GM18870 (cell line): Measurements from ENCODE around the gene DBN1.

Experiments used
- ATAC-seq: cut with Tn5 transposase; IDR thresholded peaks from one replicate; pipeline ENCODE4 v1.9.1; 2021; ENCODE audit warnings: moderate library complexity; ENCODE audit not compliant: unreplicated experiment

DBN1 gene

DNA sequence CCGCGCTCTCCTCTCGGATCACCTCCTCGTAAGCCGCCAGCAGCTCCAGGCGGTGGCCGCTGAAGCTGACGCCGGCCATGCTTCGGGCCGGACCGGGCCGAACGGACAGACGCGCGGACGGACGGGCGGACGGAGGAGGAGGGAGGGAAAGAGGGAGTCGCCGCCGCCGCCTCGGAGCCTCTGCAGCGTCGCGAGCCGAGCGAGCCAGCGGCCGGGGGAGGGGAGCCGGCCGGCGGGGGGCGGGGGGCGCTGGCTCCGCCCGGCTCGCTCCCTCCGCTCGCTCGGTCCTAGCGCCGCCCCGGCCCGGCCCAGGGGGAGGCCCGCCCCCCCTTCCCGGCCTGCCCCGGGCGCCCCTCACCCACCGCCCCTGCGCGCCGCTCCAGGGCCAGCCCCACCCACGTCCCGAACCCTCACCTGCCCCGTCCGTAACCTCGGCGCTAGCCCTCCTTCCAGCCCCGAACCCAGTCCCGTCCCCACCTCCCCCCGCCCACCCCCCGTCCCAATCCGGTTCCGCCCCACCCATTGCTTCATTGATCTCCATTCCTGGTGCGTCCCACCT, at the start of gene DBN1:
TSS of gene DBN1 (minus strand) at position 192 of the 559 bp plus-strand sequence. CDS start at position 79, 113 bp downstream.
- no peak for ATAC-seq

DNA sequence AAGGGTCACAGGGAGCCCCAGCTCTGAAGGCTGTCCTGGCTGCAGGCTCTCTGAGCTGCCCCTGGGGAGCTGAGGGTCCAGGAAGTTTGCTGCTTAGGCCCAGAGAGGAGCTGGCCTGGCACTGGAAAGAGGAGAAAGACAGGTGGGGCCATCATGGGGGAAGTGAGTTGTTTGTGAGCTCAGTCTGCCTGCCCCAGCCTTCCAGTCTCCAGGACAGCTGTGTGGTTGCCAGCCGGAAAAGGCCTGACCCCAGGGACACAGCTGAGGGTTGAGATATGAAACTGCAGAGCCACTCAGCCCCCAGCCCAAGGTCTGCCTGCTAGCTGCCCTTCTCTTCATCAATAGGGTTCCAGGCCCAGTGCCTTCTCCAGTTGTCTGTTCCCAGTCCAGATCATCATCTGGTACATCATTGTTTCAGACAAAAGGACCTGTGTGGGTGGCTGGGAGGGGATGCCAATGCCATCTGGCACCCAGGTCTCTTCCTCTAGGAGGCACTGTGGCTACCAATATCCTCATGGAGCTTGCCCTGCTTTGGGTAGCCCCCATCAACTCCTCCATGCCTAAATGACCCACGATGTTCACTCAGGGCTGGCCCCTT, 47.6 kb upstream of the DBN1 start:
- ATAC-seq: no peak

DNA sequence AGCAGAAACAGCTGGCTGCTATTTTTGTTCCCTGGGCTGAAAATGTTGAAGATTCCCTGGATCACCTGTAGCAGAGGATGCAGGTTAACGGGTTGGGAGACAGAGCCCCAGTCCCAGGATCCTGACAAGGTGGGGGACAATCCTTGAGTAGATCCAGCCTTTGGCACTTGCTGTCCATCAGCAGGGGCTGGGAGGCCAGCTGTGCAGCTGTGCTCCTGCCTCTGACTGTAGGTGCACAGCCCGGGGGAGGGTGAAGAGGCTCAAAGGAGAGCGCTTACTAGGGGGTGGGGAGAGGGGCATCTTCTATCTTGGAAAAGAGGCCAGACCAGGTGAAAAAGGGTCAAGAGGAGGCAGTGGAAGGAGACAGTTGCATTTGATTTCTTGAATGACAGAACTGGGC, 46.8 kb upstream of the DBN1 start:
- ATAC-seq: no peak

DNA sequence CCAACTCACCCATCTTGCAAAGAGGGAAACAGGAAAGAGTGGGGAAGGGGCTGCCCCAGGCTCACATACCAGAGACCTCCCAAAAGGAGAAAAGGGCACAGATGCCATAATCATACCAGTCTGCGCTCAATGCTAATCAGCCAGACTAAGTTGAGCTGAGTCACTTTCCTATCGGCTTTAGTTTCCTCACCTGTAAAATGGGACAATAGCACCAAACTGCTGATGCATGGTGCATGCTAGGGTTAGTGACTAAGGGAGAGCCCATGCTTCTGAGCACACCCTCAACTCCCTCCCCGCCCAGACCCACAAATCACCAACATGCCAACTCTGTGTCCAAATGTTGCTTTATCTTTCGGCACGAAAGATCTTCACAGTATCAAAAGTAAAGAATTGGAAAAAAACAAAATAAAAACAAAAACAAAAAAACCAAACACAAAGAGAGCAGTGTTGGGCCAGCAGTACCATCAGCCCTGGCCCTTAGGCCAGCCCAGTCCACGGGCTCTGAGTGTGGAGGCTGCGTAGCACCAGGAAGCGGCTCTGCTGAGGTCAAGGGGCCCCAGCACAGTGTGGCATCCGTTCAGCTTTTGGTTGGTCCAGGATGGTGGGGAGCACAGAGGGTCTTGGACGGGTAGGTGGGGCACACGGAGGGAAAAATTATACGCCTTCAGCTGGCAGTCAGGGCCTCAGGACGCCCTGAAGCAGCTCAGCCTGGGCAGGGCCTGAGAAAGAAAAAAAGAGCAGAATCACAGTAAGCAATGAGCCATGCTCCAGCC, 46.2 kb upstream of the DBN1 start:
- no peak for ATAC-seq

DNA sequence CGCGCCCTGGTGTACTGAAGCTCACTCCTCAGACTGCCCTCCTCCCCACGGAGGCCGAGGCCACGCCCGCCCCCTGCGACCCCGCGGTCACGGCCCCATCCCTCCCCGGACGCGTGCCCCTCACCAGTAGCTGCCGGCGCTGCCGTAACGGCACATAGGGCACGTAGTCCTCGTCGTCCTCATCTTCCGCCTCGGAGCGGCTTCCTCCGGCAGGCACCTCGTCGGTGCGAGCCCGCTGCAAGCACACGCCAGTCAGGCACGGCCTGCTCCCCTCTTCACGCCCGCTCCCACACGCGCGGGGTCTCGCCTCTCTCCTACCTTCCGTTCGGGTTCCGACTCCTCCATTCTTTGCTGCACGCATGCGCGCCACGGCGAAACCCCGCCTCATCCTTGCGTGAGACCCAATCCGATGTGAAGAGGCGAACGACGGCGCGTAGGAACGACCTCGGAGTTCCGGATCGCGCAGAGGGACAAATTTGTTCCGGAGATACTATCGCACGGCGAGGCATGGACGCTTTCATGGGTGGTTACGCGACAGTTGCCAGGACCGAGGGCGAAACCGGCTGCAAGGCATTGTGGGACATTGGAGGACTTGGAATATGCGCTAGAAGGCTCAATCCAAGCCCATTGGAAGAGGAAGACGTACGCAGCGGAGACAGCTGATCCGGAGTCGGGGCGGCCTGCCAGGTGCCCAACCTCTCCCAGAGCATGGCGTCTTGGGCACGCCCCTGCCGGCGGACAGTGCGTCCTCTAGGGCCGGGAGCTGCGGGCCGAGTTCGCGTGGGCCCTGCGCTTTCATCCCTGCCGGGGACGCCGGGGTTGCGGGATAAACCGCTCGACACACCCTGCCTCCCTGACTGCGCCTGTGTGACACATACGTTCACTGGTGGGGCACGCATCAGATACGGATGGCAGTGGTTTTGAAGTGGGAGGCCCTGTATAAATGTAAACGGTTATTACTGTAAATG, 43.5 kb upstream of the DBN1 start, which contains the start of gene DDX41:
TSS of gene DDX41 (minus strand) at position 361 of the 968 bp plus-strand sequence. CDS start at position 345, 16 bp downstream.
- peak; percentile 81 for ATAC-seq

DNA sequence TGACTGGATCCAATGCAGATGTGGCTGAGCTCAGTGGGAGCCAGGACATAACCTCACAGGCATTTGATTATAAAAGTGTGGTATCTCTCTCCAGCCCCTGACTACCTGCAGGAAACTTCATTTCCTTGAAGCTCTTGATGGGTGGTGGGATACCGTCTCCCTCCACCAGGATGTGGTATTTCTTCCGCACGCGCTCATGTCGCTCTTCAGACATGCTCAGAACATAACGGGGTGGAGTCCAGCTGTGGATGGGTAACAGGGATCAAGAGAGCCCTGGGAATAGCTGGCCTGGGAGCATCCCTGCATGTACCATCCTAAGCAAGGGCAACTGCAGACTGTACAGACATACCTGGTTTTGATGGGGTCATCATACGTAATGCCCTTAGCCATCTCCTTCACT, 42.1 kb upstream of the DBN1 start:
- ATAC-seq: no peak

DNA sequence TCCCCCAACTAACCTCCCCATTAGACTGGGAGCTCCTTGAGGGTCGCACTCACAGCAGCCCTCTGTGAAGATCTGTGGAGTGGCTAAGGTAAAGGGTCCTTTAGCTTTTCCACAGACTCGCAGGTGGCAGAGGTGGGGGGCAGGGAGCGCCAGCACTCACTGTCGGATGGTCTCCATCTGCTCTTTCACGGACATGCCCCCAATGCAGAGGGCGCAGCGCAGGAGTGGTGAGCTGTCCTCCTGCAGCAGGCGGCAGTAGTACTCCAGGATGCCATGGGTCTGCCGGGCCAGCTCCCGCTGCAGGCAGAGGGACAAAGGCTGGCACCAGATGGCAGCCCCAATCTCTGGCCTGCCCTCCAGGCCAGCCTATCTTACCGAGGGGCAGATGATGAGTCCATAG, 41.1 kb upstream of the DBN1 start:
- no peak for ATAC-seq

DNA sequence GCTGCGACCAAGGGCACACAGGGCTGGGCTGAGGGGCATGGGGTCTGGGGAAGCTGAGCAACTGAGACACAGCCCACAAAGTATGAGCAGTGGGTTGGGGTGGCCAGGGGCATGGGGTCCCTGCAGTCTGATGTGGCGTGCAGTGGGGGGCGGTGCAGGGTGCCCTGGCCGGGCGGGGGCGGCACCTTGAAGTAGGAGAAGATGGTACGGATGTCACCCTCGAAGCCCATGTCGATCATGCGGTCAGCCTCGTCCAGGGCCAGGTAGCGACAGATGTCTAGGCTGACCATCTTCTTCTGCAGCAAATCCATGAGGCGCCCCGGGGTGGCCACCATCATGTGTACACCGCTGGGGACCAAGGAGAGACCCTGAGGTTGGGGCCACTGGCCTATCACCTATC, 40.1 kb upstream of the DBN1 start:
- no peak for ATAC-seq

DNA sequence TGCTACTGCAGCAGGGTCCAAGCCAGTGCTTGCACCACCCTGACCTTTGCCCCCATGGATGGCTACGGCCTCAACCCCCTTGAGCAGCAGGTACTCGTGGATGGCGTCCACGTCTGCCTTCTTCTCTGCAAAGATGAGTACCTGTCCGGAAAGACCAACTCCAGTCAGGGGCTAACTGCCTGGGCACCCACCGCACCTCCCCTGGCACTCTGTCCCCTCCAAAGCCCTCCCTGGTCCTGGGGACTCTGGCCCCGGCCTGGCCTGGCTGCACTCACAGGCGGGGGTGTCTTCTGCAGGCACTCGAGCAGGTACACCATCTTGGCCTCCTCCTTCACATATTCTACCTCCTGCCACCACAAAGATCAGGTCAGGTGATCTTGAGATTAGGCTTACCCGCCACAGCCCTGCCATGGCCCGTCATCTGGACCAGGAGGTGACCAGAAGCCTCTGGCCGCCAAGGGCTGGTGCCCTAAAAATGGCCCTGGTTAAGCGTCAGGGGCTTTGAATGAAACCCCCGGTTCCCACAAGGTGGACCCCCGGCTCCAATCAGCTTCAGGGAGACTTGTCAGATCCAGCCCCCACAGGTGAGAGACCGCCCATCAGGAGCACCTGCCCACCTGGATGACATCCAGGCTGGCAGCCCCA, 39.4 kb upstream of the DBN1 start:
- no peak for ATAC-seq

DNA sequence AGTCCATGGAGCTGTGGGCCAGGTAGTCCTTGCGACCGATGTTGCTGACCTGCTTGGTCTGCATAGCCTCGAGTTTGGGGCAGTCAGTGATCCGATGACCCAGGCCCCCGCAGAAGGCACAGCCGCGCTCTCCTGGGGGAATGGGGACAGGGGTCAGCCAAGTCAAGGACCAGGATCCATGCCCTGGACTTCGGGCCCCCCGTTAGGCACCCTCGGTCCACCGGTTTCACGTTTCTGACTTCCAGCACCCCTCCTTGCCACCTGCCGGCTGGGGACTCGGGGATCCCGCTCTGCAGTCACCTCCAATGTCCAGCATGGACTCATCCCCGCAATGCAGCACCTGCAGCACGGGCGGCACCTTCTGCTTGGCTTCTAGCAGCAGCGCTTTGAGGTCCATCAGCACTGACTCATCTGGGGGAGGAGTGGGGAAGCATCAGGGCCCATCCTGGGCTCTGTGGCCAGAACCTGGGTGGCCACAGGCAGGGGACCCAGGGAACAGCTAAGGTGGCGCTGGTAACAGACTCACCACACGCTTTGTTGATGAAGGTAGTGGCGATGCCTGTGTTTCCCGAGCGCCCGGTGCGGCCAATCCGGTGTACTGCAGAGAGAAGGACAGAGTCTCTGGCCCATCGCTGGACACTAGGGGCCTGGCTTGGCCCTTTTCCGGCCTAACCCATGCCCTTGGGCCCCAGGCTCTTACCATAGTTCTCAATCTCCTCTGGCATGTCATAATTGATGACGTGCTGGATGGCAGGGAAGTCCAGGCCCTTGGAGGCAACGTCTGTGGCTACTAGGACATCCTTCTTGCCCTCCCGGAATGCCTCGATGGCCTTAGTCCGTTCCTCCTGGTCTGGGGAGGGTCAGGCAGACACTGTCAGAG, 38.6 kb upstream of the DBN1 start:
- no peak for ATAC-seq

DNA sequence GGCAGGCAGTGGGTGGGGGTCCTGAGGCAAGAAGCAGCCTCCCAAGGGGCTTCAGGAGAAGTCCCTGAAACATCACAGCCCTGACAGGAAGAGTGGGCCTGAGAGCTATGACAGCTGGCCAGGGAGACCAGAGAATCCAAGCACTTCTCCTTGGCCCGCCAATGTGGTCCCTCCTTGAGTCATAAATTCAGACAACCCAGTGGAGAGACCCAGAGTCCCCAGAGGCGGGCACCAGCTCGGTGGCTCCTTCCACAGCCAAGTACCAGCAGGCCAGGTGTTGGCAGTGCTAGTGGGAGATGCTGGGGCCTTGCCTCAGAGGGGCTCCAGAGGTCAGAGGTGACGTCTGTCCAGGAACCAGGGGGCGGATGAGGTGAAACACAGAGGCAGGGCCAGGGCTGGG, 37.7 kb upstream of the DBN1 start:
- ATAC-seq: no peak

DNA sequence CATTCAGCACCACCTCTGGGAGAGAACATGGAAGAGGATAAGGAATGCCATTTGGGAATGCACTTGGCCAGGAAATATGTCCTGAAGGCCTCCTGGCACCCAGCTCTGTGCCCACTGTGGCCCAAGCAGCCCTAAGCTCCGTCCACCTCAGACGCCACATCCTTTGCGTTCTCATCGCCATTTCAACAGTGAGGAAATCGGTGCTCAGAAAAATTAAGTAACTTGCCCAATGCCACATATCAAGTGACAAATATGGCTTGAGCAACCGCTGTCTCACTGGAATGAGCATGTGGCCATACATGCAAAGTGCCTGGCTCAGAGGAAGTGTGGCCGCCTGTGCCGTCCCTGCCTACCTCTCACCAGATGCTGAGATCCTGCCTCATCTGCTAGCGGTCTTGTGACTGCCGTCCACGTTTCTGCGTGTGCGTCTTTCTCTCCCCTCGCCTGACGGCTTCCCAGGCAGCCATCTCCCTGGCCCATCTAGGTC, 37.2 kb upstream of the DBN1 start:
- no peak for ATAC-seq

DNA sequence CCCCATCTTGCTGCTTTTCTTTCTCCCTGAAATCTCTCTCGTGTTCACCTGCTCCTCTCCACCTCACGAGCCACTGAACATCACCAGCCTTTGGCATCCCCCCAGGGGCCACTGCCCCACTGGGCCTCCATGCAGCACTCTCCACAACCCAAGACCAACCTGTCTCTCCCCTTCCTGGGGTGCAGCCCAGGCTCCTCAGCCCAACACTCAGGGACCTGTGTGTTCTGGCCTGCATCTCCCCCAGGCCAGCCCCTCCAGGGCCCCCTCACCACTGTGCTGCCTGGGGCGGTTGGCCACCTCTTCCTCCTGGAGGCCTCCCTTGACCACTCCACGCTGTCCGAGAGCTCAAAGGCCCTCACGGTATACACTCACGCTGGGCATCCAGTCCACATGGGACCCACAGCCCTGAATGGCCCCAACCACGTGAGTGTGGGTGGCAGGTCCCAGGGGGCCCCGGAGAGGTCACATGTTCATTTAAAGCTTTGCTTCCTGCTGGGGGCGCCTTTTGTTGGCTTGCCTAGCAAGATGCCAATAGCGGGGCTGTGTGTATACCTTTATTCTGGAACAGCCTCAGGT, 36.6 kb upstream of the DBN1 start:
- ATAC-seq: no peak

DNA sequence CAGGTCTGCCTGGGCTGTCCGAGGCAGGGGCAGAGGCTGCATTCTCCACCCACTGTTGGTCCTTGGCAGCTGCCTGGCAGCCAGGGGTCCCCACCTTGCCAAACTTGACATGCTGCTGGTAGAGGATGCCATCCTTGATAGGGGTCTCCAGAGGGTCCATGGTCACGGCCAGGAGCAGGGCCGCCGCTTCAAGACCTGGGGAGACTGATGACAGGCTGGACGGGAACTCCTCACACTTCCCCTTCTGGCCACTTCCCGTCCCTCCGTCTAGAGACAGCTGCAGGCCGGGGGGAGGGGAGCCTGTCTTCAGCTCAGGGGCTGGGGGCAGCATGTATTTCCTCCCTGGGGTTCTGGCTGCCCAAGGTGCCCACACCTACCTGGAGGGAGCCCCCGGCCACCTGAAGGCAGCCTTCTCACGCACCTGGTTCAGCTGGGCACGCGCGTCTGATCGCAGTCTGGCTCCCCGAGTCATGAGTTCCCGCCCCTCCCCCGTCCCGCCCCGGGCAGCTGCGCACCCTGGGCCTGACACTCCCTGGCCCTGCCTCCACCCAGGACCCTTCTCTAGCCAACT, 36.0 kb upstream of the DBN1 start, which contains the start of gene DOK3:
TSS of gene DOK3 (minus strand) at position 446 of the 571 bp plus-strand sequence. CDS start at position 160, 286 bp downstream.
- peak; percentile 3 for ATAC-seq

DNA sequence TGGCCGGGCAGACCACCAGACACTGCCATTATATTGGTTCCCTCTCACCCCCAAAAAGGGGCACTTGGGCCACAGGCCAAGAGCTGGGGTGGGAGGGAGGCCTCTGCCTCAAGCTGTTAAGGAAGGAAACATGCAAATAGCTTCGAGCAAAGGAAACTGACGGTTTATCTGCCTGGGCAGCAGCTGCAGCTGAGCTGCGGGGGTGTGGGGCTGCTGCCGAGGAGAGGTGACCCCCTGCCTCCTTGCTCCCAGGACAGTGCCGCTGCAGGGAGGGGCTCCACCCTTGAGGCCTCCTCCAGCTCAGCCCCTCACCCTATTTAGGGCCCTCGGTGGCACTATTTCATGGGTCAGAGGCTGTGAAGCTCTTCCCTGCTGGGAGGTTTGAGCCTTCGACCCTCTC, 35.4 kb upstream of the DBN1 start:
- ATAC-seq: peak; percentile 31

DNA sequence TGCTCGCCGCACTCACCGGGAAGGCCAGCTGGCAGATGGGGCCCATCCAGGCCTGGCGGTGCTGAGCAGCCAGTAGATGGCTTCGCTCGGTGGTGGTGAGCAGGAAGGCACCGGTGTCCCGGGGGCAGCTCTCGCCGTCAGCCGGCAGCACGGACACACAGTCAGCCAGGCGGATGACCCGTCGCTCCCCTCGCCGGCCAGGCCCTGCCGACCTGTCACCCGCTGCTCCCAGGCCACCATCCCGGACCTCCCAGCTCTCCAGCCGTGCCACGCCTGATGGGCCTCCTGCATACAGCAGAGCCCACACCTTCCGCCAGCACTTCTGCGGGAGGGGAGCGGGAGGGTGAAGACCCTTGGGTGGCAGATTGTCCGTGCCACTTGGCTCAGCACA, 34.8 kb upstream of the DBN1 start:
- ATAC-seq: no peak

DNA sequence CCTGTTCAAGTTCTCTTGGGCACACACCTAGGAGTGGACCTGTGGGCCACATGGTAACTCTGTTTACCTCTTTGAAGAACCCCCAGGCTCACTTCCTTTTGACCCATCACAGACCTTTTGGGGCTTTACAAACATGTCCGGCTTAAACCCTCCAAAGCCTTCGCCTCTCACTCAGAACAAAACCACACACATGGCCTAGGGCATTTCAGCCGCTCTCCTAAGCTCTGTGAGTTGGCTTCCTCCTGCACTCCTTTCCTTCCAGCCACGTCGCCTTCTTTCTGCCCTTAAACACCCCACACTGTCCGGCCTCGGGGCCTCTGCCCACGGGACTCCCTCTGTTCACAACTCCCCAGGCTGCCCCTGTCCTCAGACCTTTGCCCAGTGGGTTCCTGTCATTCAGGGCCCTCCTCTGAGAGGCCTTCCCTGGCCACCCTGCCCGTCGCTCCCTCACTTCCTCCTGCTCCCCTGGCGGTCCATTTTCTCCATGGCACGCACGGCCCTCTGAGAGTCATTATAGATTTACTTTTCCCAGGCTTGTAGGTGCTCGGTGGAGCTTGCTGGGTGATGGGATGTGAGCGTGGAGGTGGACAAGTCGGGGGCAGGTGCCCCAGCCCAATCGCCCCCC, 34.3 kb upstream of the DBN1 start:
- ATAC-seq: no peak

DNA sequence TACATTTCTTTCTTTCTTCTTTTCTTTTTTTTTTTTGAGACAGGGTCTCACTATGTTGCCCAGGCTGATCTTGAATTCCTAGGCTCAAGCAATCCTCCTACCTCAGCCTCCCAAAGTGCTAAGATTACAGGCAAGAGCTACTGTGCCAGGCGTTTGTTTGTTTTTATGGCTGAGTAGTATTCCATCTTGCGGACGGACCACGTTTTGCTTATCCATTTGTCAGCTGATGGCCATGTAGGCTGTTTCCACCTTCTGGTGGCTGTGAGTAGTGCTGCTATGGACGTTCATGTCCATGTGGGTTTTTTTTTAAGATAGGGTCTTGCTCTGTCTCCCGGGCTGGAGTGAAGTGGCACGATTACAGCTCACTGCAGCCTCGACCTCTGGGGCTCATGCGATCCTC, 33.7 kb upstream of the DBN1 start:
- no peak for ATAC-seq
